Endothelial cell of umbilical vein (primary cell): ENCODE measurements around the gene KCTD16. TPM values are rescaled to one million over a fixed set of nuclear protein-coding genes. Genes with fewer than 3 reads are reported as not detected.

ENCODE experiments used
- BruUV-seq: library from RNA; stranded (reverse); fragments of 400-500 nt; replicated peaks from 2 replicates; lab custom pipeline; 2021; lab: Mats Ljungman, UMichigan
- CTCF ChIA-PET: fragments of 300-600, 350-600 bp; sonication (Branson Sonifier 250); formaldehyde crosslinking; loops from one replicate; lab custom pipeline; 2021; ENCODE audit warnings: antibody characterized with exemption, inconsistent platforms; lab: Charles Lee
- POLR2A ChIA-PET: fragments of 300-600, 350-600 bp; sonication (Branson Sonifier 250); formaldehyde crosslinking; loops from one replicate; lab custom pipeline; 2021; ENCODE audit warnings: antibody characterized with exemption, inconsistent platforms; lab: Charles Lee
- DNase-seq: peaks from one replicate; pipeline ENCODE4 v3.0.0-alpha.2; 2011; ENCODE audit warnings: low read depth, low spot score
- FAIRE-seq: peaks from 2 replicates; lab custom pipeline; 2011; peaks lifted over from hg19 to GRCh38; lab: Jason Lieb, UNC
- H2AFZ ChIP-seq: 2 replicates; pipeline ENCODE4 v1.6.0; 2012; ENCODE audit warnings: low read depth, low read length, control low read depth, inconsistent platforms
- H3K27ac ChIP-seq: 2 replicates; pipeline ENCODE4 v1.5.1; 2011; ENCODE audit warnings: low read depth, mild to moderate bottlenecking, control low read depth, low read length, moderate library complexity; ENCODE audit not compliant: insufficient read depth
- H3K27me3 ChIP-seq, 2 experiments: 2 replicates each; pipeline versions ENCODE4 v1.6.0 to v1.6.1; 2011; ENCODE audit warnings: low read length in 2 of 2, mixed read lengths in 1 of 2; ENCODE audit not compliant: control insufficient read depth in 2 of 2, insufficient read depth in 2 of 2
- H3K36me3 ChIP-seq, 2 experiments: 2 replicates in 1 of 2; 3 replicates in 1 of 2; pipeline ENCODE4 v1.5.1; 2011; ENCODE audit warnings: low read length in 2 of 2, mild to moderate bottlenecking in 1 of 2, moderate library complexity in 1 of 2; ENCODE audit not compliant: control insufficient read depth in 2 of 2, insufficient read depth in 2 of 2; ENCODE audit errors: extremely low read depth in 1 of 2
- H3K4me1 ChIP-seq: 3 replicates; pipeline ENCODE4 v1.5.1; 2011; ENCODE audit warnings: mild to moderate bottlenecking, low read length; ENCODE audit not compliant: control insufficient read depth, insufficient read depth; ENCODE audit errors: extremely low read depth
- H3K4me2 ChIP-seq: 2 replicates; pipeline ENCODE4 v1.6.1; 2011; ENCODE audit warnings: low read length, control low read depth, mixed read lengths; ENCODE audit not compliant: insufficient read depth
- H3K4me3 ChIP-seq, 3 experiments: fragments of 200-600 bp in 1 of 3; sonication (generic), shearing (Covaris generic) in 1 of 3; replicated peaks in 1 of 3; 2 replicates each; pipeline ENCODE4 v1.5.1; 2011 to 2016; ENCODE audit warnings: control low read depth in 3 of 3, low read length in 3 of 3, mild to moderate bottlenecking in 2 of 3, inconsistent platforms in 1 of 3, low read depth in 1 of 3, moderate library complexity in 1 of 3; ENCODE audit not compliant: insufficient read depth in 1 of 3
- H3K79me2 ChIP-seq: 2 replicates; pipeline ENCODE4 v1.6.0; 2012; ENCODE audit warnings: low read length, inconsistent platforms; ENCODE audit not compliant: control insufficient read depth, insufficient read depth
- H3K9ac ChIP-seq: replicated peaks from 2 replicates; pipeline ENCODE3; 2011; ENCODE audit warnings: low read length, control low read depth; ENCODE audit not compliant: insufficient read depth; ENCODE audit errors: extremely low read depth
- H3K9me1 ChIP-seq: replicated peaks from 3 replicates; pipeline ENCODE4 v1.6.0; 2011; ENCODE audit warnings: mild to moderate bottlenecking, low read length; ENCODE audit not compliant: control insufficient read depth, insufficient read depth; ENCODE audit errors: extremely low read depth
- H3K9me3 ChIP-seq: replicated peaks from 2 replicates; pipeline ENCODE4 v1.5.1; 2012; ENCODE audit warnings: low read length, inconsistent platforms; ENCODE audit not compliant: control insufficient read depth, insufficient read depth
- H4K20me1 ChIP-seq: replicated peaks from 2 replicates; pipeline ENCODE3; 2011; ENCODE audit warnings: mild to moderate bottlenecking, low read length; ENCODE audit not compliant: control insufficient read depth, insufficient read depth; ENCODE audit errors: extremely low read depth
- EZH2 ChIP-seq: IDR thresholded peaks from 2 replicates; pipeline ENCODE4 v1.6.1; 2012; ENCODE audit warnings: borderline replicate concordance, low read depth, mild to moderate bottlenecking, moderate library complexity, low read length, inconsistent platforms; ENCODE audit not compliant: severe bottlenecking
- FOS ChIP-seq: IDR thresholded peaks from 2 replicates; pipeline ENCODE4 v1.6.1; 2011; ENCODE audit warnings: mild to moderate bottlenecking, low read length, moderate library complexity, borderline replicate concordance; ENCODE audit not compliant: insufficient read depth
- GATA2 ChIP-seq: IDR thresholded peaks from 2 replicates; pipeline ENCODE4 v1.7.0; 2011; ENCODE audit warnings: low read depth, mild to moderate bottlenecking, moderate library complexity, mixed read lengths, low read length; ENCODE audit not compliant: insufficient read length, insufficient read depth
- JUN ChIP-seq: IDR thresholded peaks from 2 replicates; pipeline ENCODE4 v1.6.1; 2011; ENCODE audit warnings: borderline replicate concordance, low read depth; ENCODE audit not compliant: insufficient read length, insufficient read depth
- MAX ChIP-seq: IDR thresholded peaks from 2 replicates; pipeline ENCODE4 v1.6.1; 2011; ENCODE audit not compliant: insufficient read depth, insufficient read length
- MYC ChIP-seq: IDR thresholded peaks from one replicate; pipeline ENCODE4 v1.6.1; 2011; ENCODE audit warnings: mild to moderate bottlenecking, low read depth, low read length
- POLR2A ChIP-seq: IDR thresholded peaks from 2 replicates; pipeline ENCODE4 v1.6.1; 2012; ENCODE audit warnings: low read depth, mild to moderate bottlenecking, control low read depth, low read length
- POLR2AphosphoS5 ChIP-seq: IDR thresholded peaks from 2 replicates; pipeline ENCODE4 v1.6.1; 2012; ENCODE audit warnings: low read depth, mild to moderate bottlenecking, control low read depth, low read length, moderate library complexity; ENCODE audit not compliant: insufficient read depth
- dilution Hi-C: fragments of 300-500 bp; cut with MboI; formaldehyde crosslinking; loops from one replicate; pipeline ENCODE4 v1.15.0; 2019; ENCODE audit warnings: low sequenced_read_pairs; ENCODE audit not compliant: extremely low pct_ligation_motif_present
- intact Hi-C: fragments of 100-400 bp; cut with micrococcal nuclease; formaldehyde crosslinking; loops from one replicate; pipeline ENCODE4 v1.10.0; 2022
- polyA plus RNA-seq, 4 experiments: library from polyadenylated mRNA; depleted of rRNA in 3 of 4; stranded (reverse) in 3 of 4; unstranded in 1 of 4; fragments of >200 nt; gene quantifications; 2 replicates each; pipeline versions ENCODE4 v1.2.1 to v1.2.3, GENCODE V29; 2011 to 2012; ENCODE audit warnings: missing spikeins in 1 of 4
- total RNA-seq: library from RNA; stranded (reverse); gene quantifications from 2 replicates; pipeline ENCODE4 v1.2.3, GENCODE V29; 2021
- TF ChIP-seq, protein P1 (sequence below), 2 donors: IDR thresholded peaks; 1 replicate in 1 of 2; 2 replicates in 1 of 2; pipeline ENCODE4 v1.5.1; 2011; ENCODE audit warnings: low read length in 2 of 2, mild to moderate bottlenecking in 2 of 2, moderate library complexity in 2 of 2, control low read depth in 1 of 2, inconsistent platforms in 1 of 2, low read depth in 1 of 2; ENCODE audit not compliant: insufficient read depth in 1 of 2; ENCODE audit errors: extremely low read depth in 1 of 2

The KCTD16 gene
- total and polyA plus RNA-seq, 2 donors (not counting 3 experiments of a cell fraction or from before 2014, with no cell fraction given), result 0.21 to 0.49 TPM

GRCh38 chr5:144134194-144134826 is 36.4 kb upstream of the KCTD16 start:
- DNase-seq, result no peak
- intact Hi-C loops, result no loop called here
- Histone ChIP-seq H3K9me3 (no peaks in the 10 kb centered on the region), H3K27me3 (no peaks in the 10 kb centered on the region), H3K9ac (no peak overlapping the region), H3K36me3 (no peaks in the 10 kb centered on the region), H3K9me1 (no peaks in the 10 kb centered on the region), H3K4me1 (no peaks in the 10 kb centered on the region), H3K4me3 (no peak overlapping the region), H3K27ac (no peak overlapping the region), H3K4me2 (no peak overlapping the region), H3K79me2 (no peaks in the 10 kb centered on the region), H2AFZ (no peak overlapping the region), H4K20me1 (no peaks in the 10 kb centered on the region)
- ChIA-PET CTCF (interaction anchor here (2.3 kb wide), 1 partner anchor 8 kb away, joined by 17 read pairs; no protein-coding TSS in a partner anchor), POLR2A (no interaction called here)
- dilution Hi-C loops, result no loop called here
- no peak for FAIRE-seq
- BruUV-seq, result no TSS peak
- TF ChIP-seq POLR2AphosphoS5, result no peak
- no peak for TF ChIP-seq MYC
- TF ChIP-seq JUN, result no peak
- TF ChIP-seq FOS, result no peak
- TF ChIP-seq, protein P1, sequence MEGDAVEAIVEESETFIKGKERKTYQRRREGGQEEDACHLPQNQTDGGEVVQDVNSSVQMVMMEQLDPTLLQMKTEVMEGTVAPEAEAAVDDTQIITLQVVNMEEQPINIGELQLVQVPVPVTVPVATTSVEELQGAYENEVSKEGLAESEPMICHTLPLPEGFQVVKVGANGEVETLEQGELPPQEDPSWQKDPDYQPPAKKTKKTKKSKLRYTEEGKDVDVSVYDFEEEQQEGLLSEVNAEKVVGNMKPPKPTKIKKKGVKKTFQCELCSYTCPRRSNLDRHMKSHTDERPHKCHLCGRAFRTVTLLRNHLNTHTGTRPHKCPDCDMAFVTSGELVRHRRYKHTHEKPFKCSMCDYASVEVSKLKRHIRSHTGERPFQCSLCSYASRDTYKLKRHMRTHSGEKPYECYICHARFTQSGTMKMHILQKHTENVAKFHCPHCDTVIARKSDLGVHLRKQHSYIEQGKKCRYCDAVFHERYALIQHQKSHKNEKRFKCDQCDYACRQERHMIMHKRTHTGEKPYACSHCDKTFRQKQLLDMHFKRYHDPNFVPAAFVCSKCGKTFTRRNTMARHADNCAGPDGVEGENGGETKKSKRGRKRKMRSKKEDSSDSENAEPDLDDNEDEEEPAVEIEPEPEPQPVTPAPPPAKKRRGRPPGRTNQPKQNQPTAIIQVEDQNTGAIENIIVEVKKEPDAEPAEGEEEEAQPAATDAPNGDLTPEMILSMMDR (IDR thresholded peaks at IDR 0.05; ENCODE audit: extremely low read depth in 1 of 2, insufficient read depth in 1 of 2, low read depth in 1 of 2, low read length in 2 of 2), result no peak
- TF ChIP-seq MAX, result no peak
- TF ChIP-seq POLR2A, result no peak
- TF ChIP-seq GATA2, result no peak
- TF ChIP-seq EZH2, result no peak
